Spleen (tissue), 7 donors: ENCODE results near the gene ZNF79.

Experiments
- CTCF ChIP-seq, 11 experiments: fragments of 200-600 bp in 7 of 11; fragments of 450-650 bp in 4 of 11; sonication (generic) in 4 of 11; IDR thresholded peaks in 8 of 11; conservative IDR thresholded peaks in 3 of 11; 1 replicate in 7 of 11; 2 replicates in 4 of 11; pipeline versions ENCODE4 v1.4.0 to v1.8.0; 2016 to 2021; ENCODE audit warnings: antibody characterized with exemption in 11 of 11, inconsistent platforms in 4 of 11, mild to moderate bottlenecking in 1 of 11
- POLR2A ChIP-seq, 3 donors: fragments of 450-650 bp; IDR thresholded peaks; one replicate each; pipeline ENCODE4 v1.5.1; 2017; ENCODE audit warnings: antibody characterized with exemption in 3 of 3, mild to moderate bottlenecking in 1 of 3
- POLR2AphosphoS5 ChIP-seq, 3 donors: sonication (generic); formaldehyde crosslinking; IDR thresholded peaks; one replicate each; pipeline ENCODE4 v1.5.1; 2017; ENCODE audit warnings: antibody characterized with exemption in 3 of 3
- donor health status: DM: no; HTN: no; CAD: no; lungs with moderate emphysema.
- donor health status: DM: no; HTN: no; CAD: no.
- donor health status: DM: no; HTN: no; CAD: no.

- TF ChIP-seq CTCF (IDR thresholded peaks at IDR 0.05 in 8 of 11, conservative IDR thresholded peaks at IDR 0.05 in 3 of 11) (peak in 5 of 11 experiments; percentile 5 to 35 (median 11)), POLR2A (IDR thresholded peaks at IDR 0.05) (peak; percentile 98 to 99 (median 99)), POLR2AphosphoS5 (IDR thresholded peaks at IDR 0.05) (peak; percentile 100)
Observed at GRCh38 chr9:127450830-127451607, 26.8 kb downstream of the ZNF79 start, which contains the start of the genes LRSAM1 and RPL12.
